Esophagus squamous epithelium (tissue), 4 donors: Measurements from ENCODE around the gene TMC4.

Source experiments
- CTCF ChIP-seq, 6 experiments: fragments of 450-650 bp in 4 of 6; fragments of 200-600 bp in 2 of 6; sonication (generic) in 2 of 6; IDR thresholded peaks; one replicate each; pipeline ENCODE4 v1.5.1; 2016 to 2019; ENCODE audit warnings: antibody characterized with exemption in 6 of 6, mild to moderate bottlenecking in 4 of 6, moderate library complexity in 4 of 6
- POLR2A ChIP-seq, 4 donors: fragments of 450-650 bp; IDR thresholded peaks; one replicate each; pipeline ENCODE4 v1.6.1; 2017; ENCODE audit warnings: antibody characterized with exemption in 4 of 4, mild to moderate bottlenecking in 4 of 4, moderate library complexity in 3 of 4

DNA sequence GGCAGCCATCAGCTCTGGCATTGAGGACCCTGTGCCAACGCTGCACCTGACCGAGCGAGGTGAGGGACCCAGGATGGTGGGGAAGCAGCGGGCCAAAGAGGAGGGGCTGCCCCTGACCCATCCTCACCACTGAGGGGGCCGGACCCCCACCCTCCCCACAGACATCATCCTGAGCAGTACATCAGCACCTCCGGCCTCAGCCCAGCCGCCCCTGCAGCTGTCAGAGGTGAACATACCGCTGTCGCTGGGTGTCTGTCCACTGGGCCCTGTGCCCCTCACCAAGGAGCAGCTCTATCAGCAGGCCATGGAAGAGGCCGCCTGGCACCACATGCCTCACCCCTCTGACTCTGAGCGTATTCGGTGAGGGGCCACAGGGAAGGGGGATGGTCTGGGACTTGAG, 20.7 kb downstream of the TMC4 start:
- TF ChIP-seq CTCF (IDR thresholded peaks at IDR 0.05) (no peak), POLR2A (IDR thresholded peaks at IDR 0.05) (no peak)
